Spleen (tissue), 11 donors: ENCODE data around the gene PRELID3B. TPM values are rescaled to one million over a fixed set of nuclear protein-coding genes. Genes with fewer than 3 reads are reported as not detected.
A peak's percentile ranks its signal among the peaks of the same experiment; 100 is the strongest.
"Not testable (repeated sequence)": the region's sequence is repeated elsewhere in the genome, so short reads cannot be mapped to it uniquely, and the experiment has no call there.

Source experiments
- DNase-seq: peaks from one replicate; pipeline ENCODE4 v3.0.0-alpha.2; 2020
- H3K27ac ChIP-seq, 8 donors: fragments of 200-600 bp; sonication (generic) in 7 of 8; 1 replicate in 4 of 8; 2 replicates in 4 of 8; pipeline versions ENCODE4 v1.5.0 to v1.8.0; 2016 to 2021; ENCODE audit warnings: inconsistent platforms in 4 of 8, mild to moderate bottlenecking in 4 of 8, moderate library complexity in 1 of 8
- H3K27me3 ChIP-seq, 7 donors: fragments of 200-600 bp; sonication (generic) in 6 of 7; replicated peaks in 1 of 7; 1 replicate in 4 of 7; 2 replicates in 3 of 7; pipeline versions ENCODE4 v1.5.0 to v1.8.0; 2016 to 2021; ENCODE audit warnings: inconsistent platforms in 3 of 7, mild to moderate bottlenecking in 1 of 7
- H3K36me3 ChIP-seq, 6 donors: fragments of 200-600 bp; sonication (generic) in 5 of 6; 1 replicate in 4 of 6; 2 replicates in 2 of 6; pipeline versions ENCODE4 v1.5.0 to v1.8.0; 2016 to 2021; ENCODE audit warnings: inconsistent platforms in 2 of 6
- H3K4me1 ChIP-seq, 6 donors: fragments of 200-600 bp; sonication (generic) in 5 of 6; 1 replicate in 3 of 6; 2 replicates in 3 of 6; pipeline versions ENCODE4 v1.5.0 to v1.8.0; 2016 to 2021; ENCODE audit warnings: inconsistent platforms in 3 of 6
- H3K4me3 ChIP-seq, 8 donors: fragments of 200-600 bp; sonication (generic) in 7 of 8; 1 replicate in 4 of 8; 2 replicates in 4 of 8; pipeline versions ENCODE4 v1.5.0 to v1.8.0; 2016 to 2021; ENCODE audit warnings: inconsistent platforms in 4 of 8, mild to moderate bottlenecking in 4 of 8, moderate library complexity in 2 of 8
- H3K9me3 ChIP-seq, 8 donors: fragments of 200-600 bp; sonication (generic) in 7 of 8; 1 replicate in 4 of 8; 2 replicates in 4 of 8; pipeline versions ENCODE4 v1.5.0 to v1.8.0; 2016 to 2021; ENCODE audit warnings: inconsistent platforms in 4 of 8
- POLR2A ChIP-seq, 3 donors: fragments of 450-650 bp; IDR thresholded peaks; one replicate each; pipeline ENCODE4 v1.5.1; 2017; ENCODE audit warnings: antibody characterized with exemption in 3 of 3, mild to moderate bottlenecking in 1 of 3
- POLR2AphosphoS5 ChIP-seq, 3 donors: sonication (generic); formaldehyde crosslinking; IDR thresholded peaks; one replicate each; pipeline ENCODE4 v1.5.1; 2017; ENCODE audit warnings: antibody characterized with exemption in 3 of 3
- WGBS, 5 donors: extraction: QIAGEN DNeasy Blood & Tissue Kit in 3 of 5; methylation state at CpG; one replicate each; pipeline versions ENCODE4 v1.1.5 to v1.1.7; 2013 to 2018; 5-methylcytosine and 5-hydroxymethylcytosine counted together
- intact Hi-C: fragments of 100-400 bp; cut with DNase I; formaldehyde crosslinking; loops from one replicate; pipeline ENCODE4 v1.15.0; 2023; ENCODE audit warnings: low total_unique reads
- polyA plus RNA-seq, 3 donors: library from polyadenylated mRNA; stranded (reverse); fragments of 200-250 nt; gene quantifications; one replicate each; pipeline ENCODE4 v1.2.1, GENCODE V29; 2013
- total RNA-seq, 7 donors: library from RNA; depleted of rRNA in 3 of 7; stranded (reverse); fragments of >200 nt in 3 of 7; fragmentation: NEBNext Ultra II Directional in 4 of 7; extraction: Animal tissue kit (Norgen Biotek cat#: 25700) in 4 of 7; gene quantifications; one replicate each; pipeline versions ENCODE4 v1.1.0 to v1.2.1, GENCODE V29; 2016 to 2021
- TF ChIP-seq, protein P1 (sequence below), 11 experiments: fragments of 200-600 bp in 7 of 11; fragments of 450-650 bp in 4 of 11; sonication (generic) in 4 of 11; IDR thresholded peaks in 8 of 11; conservative IDR thresholded peaks in 3 of 11; 1 replicate in 7 of 11; 2 replicates in 4 of 11; pipeline versions ENCODE4 v1.4.0 to v1.8.0; 2016 to 2021; ENCODE audit warnings: antibody characterized with exemption in 11 of 11, inconsistent platforms in 4 of 11, mild to moderate bottlenecking in 1 of 11
- donor health status: healthy with polysubstance abuse.
- donor health status: DM: no; HTN: no; CAD: no; lungs with moderate emphysema.
- donor health status: DM: no; HTN: no; CAD: no.
- donor health status: Bipolar disorder and iron deficiency.
- donor health status: healthy.
- donor health status: DM: no; HTN: no; CAD: no.
- donor health status: DM: yes; HTN: yes; CAD: no.

The PRELID3B gene
- total and polyA plus RNA-seq, 10 donors = 20.6 to 46.8 (median 40.5) TPM

DNA sequence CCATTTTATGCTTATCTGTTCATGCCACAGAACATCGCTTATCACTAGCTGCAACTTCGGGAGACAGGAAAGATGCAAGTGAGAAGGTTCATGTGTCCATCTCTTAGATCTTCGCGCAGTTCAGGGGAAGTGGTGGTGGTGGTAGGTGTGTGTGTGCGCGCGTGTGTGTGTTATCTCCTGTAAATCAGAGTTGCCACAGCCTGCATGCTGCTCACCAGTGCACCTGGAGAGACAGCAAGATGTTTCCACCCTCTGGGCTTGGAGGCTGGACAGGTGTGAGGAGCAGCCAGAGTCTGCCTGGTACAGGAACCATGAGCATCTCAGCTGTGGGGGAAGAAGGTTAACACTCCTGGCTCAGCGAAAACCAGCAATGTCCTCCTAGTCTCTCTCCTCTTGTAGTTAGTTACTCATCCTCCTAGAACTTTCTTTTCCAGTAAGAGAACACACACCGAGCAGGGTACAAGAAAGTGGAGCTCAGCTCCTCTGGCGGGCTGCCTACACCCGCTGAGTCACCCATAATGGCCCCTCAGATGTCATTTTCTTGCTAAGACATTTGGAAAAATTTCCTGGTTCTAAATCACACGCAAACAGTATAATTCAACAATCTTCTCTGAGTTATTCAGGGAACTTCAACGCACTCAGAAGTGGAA is 28.5 kb downstream of the PRELID3B start:
- Histone ChIP-seq H3K4me3 (no peak overlapping the region), H3K27ac (no peak overlapping the region), H3K36me3 (peaks cover 0 to 4% (median 0%) of the 10 kb centered on the region in 6 donors), H3K9me3 (no peaks in the 10 kb centered on the region), H3K4me1 (peaks cover 9 to 77% (median 40%) of the 10 kb centered on the region in 6 donors), H3K27me3 (no peaks in the 10 kb centered on the region)
- intact Hi-C loops = no loop called here
- 55 to 64% (median 60%) methylated on average over 13 of the region's 13 CpGs for WGBS, 5 donors
- DNase-seq = peak; percentile 65
- TF ChIP-seq, protein P1, sequence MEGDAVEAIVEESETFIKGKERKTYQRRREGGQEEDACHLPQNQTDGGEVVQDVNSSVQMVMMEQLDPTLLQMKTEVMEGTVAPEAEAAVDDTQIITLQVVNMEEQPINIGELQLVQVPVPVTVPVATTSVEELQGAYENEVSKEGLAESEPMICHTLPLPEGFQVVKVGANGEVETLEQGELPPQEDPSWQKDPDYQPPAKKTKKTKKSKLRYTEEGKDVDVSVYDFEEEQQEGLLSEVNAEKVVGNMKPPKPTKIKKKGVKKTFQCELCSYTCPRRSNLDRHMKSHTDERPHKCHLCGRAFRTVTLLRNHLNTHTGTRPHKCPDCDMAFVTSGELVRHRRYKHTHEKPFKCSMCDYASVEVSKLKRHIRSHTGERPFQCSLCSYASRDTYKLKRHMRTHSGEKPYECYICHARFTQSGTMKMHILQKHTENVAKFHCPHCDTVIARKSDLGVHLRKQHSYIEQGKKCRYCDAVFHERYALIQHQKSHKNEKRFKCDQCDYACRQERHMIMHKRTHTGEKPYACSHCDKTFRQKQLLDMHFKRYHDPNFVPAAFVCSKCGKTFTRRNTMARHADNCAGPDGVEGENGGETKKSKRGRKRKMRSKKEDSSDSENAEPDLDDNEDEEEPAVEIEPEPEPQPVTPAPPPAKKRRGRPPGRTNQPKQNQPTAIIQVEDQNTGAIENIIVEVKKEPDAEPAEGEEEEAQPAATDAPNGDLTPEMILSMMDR (IDR thresholded peaks at IDR 0.05 in 8 of 11, conservative IDR thresholded peaks at IDR 0.05 in 3 of 11) = no peak
- TF ChIP-seq POLR2A (IDR thresholded peaks at IDR 0.05) (no peak), POLR2AphosphoS5 (IDR thresholded peaks at IDR 0.05) (no peak)

DNA sequence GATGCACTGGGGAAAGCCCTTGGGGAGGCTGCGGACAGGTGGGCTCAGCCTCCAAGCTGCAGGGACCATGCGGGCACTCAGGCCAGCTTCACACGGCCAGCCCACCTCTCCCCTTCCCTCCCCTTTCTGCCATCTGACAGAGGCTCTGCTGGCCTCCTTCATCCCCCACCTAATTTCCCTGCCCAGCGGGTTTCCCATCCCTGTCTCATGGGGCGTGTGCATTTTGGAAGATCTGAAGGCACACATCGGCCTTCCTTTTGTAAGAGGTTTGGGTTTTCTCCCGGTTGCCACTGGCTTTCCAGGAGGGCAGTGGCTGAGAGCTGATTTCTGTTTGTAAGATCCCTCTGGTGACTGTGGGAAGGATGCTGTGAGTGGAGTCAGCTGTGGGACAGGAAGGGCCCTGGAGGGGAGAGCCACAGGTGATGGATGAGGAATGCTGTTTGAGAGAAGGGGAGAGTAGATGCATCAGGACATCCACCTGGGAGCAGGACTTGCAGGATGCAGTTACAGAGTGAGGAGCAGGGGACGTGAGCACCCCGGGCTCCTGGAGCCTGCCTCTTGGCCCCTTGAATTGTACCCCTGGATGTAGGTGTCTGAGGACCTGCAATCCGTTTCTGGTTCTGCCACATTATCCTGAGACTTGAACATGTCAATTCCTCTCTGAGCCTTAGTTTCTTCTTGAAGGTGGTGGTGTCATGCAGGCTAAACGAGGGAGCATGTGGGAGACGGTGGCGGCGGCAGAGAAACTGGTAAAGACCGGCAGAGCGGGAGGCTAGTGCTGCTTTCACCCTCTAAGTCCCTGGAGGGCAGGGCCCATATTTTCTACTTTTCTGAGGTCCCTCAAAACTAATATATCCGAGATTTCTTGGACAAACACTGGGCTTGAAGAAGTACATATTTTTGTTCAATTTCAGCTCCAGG is 29.3 kb downstream of the PRELID3B start:
- WGBS, 5 donors = 87 to 96% (median 92%) methylated on average over 17 of the region's 17 CpGs
- DNase-seq = peak; percentile 54
- TF ChIP-seq, protein P1 (IDR thresholded peaks at IDR 0.05 in 8 of 11, conservative IDR thresholded peaks at IDR 0.05 in 3 of 11) = no peak
- TF ChIP-seq POLR2A (IDR thresholded peaks at IDR 0.05) (no peak), POLR2AphosphoS5 (IDR thresholded peaks at IDR 0.05) (no peak)
- Histone ChIP-seq H3K4me1 (peaks cover 9 to 85% (median 42%) of the 10 kb centered on the region in 6 donors), H3K4me3 (no peak overlapping the region), H3K27me3 (no peaks in the 10 kb centered on the region), H3K27ac (no peak overlapping the region), H3K36me3 (no peaks in the 10 kb centered on the region), H3K9me3 (no peaks in the 10 kb centered on the region)
- intact Hi-C loops = no loop called here

DNA sequence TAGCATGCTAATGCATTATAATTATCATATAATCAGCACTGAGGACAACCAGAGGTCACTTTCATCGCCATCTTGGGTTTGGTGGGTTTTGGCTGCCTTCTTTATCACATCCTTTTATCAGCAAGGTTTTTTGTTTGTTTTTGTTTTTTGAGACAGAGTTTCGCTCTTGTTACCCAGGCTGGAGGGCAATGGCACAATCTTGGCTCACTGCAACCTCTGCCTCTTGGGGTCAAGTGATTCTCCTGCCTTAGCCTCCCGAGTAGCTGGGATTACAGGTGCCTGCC is 30.8 kb downstream of the PRELID3B start:
- Histone ChIP-seq H3K27ac (peak overlapping the region in 4 of 8 donors; percentile 25 to 54 (median 44)), H3K4me1 (peaks cover 7 to 84% (median 43%) of the 10 kb centered on the region in 6 donors)
- H3K27me3 ChIP-seq, H3K4me3 ChIP-seq, intact Hi-C loops, H3K36me3 ChIP-seq, DNase-seq, H3K9me3 ChIP-seq: not testable (repeated sequence)
- 84 to 93% (median 87%) methylated on average over 3 of the region's 3 CpGs for WGBS, 5 donors

DNA sequence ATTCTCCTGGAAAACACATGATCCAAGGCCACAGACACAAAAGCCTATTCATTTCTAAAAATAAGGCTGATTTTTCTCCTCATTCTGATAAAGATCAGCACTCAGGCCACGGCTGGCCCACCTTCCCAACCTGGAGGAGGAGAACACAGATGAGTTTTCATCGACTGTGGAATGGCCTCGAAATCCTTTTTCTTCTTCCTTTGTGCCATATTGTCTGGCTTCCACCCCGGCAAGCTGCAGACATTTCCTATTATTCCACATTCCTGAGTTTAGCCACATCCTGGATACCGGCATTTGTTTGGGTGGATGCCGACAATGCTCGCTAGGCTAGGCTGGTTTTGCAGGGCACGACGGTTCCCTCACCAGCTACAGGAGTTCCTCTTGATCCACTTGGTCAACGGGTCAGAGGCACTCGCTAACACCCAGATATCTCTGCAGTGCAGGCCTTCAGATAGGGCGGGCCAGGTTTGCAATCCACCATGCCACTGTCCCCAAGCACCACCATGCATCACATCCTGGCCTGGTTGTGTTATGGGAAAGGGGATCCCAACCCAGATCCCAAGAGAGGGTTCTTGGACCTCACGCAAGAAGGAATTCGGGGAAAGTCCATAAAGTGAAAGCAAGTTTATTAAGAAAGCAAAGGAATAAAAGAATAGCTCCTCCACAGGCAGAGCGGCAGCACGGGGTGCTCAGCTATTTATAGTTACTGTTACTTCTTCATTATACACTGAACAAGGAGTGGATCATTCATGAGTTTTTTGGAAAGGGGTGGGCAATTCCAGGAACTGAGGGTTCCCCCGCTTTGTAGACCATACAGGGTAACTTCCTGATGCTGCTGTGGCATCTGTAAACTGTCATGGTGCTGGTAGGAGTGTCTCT is 31.4 kb downstream of the PRELID3B start:
- TF ChIP-seq, protein P1 (IDR thresholded peaks at IDR 0.05 in 8 of 11, conservative IDR thresholded peaks at IDR 0.05 in 3 of 11) = no peak
- peak in 2 of 3 donors; percentile 16 to 51 for TF ChIP-seq POLR2AphosphoS5 (IDR thresholded peaks at IDR 0.05)
- Histone ChIP-seq H3K27ac (peak overlapping the region in 6 of 8 donors; percentile 7 to 58 (median 44)), H3K4me1 (peaks cover 4 to 84% (median 42%) of the 10 kb centered on the region in 6 donors), H3K27me3 (no peaks in the 10 kb centered on the region), H3K4me3 (no peak overlapping the region), H3K9me3 (no peaks in the 10 kb centered on the region), H3K36me3 (no peaks in the 10 kb centered on the region)
- intact Hi-C loops = no loop called here
- WGBS, 5 donors = 51 to 65% (median 60%) methylated on average over 17 of the region's 17 CpGs
- no peak for DNase-seq
